GM12873 (cell line): ENCODE measurements around the gene PCBD2.

Experiments
- TF ChIP-seq, protein P1 (sequence below): IDR thresholded peaks from 2 replicates; pipeline ENCODE4 v1.5.1; 2012; ENCODE audit warnings: low read depth, mild to moderate bottlenecking, moderate library complexity, low read length, control low read depth; ENCODE audit not compliant: insufficient read depth; ENCODE audit errors: missing control alignments

Gene PCBD2

DNA sequence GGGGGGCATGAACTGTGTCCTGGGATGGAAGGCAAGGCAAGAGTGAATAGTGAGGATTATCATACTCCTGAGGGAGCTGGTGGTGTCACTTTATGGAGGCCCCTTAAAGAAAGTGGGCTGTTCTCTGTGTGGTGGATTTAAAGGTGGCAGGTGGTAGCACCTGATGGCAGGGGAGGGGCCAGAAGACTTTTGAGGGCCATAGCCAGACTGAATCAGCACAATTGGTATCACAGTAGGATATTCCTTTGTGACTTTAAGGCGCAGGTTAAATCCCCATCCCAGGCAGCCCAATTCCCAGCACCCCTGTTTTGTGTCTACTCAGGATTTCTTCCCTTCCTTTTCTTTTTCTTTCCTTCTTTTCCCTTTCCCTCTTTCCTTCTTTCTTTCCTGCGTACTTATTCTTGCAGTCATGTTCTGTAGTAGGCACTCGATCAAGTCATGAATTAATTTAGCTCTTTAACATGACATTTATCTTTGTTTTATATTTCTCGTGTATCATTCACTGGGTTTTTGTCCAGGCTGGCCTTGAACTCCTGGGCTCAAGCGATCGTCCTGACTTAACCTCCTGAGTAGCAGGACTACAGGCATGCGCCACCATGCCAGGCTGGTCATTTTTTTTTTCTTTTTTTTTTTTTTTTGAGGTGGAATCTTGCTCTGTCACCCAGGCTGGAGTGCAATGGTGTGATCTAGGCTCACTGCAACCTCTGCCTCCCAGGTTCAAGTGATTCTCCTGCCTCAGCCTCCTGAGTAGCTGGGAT, 11.0 kb upstream of the PCBD2 start:
- TF ChIP-seq, protein P1, sequence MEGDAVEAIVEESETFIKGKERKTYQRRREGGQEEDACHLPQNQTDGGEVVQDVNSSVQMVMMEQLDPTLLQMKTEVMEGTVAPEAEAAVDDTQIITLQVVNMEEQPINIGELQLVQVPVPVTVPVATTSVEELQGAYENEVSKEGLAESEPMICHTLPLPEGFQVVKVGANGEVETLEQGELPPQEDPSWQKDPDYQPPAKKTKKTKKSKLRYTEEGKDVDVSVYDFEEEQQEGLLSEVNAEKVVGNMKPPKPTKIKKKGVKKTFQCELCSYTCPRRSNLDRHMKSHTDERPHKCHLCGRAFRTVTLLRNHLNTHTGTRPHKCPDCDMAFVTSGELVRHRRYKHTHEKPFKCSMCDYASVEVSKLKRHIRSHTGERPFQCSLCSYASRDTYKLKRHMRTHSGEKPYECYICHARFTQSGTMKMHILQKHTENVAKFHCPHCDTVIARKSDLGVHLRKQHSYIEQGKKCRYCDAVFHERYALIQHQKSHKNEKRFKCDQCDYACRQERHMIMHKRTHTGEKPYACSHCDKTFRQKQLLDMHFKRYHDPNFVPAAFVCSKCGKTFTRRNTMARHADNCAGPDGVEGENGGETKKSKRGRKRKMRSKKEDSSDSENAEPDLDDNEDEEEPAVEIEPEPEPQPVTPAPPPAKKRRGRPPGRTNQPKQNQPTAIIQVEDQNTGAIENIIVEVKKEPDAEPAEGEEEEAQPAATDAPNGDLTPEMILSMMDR, result no peak

DNA sequence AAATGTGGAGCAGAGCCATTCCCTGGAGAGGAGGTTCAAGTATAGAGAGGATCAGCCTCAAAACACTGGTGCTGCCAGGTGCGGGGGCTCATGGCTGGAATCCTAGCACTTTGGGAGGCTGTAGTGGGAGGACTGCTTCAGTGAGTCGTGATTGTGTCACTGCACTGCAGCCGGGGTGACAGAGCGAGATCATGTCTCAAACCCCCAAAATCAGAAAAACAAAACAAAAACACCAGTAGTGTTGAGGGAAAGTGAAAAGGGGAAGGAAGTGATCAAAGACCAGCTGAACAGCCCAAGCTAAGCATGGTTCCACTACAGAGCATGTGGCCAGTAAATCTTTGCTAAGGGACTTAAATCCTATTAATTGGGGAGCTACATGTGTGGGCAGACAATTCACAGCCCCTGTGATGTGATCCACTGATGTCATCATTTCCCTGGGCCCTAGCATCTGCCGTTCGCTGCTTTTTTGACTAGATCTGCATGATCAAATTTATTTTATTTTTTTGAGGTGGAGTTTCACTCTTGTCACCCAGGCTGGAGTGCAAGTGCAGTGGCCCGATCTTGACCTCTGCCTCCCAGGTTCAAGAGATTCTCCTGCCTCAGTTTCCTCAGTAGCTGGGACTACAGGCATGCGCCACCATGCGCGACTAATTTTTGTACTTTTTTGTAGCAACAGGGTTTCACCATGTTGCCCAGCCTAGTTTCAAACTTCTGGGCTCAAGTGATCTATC, 2.7 kb upstream of the PCBD2 start:
- TF ChIP-seq, protein P1, result no peak

GRCh38 chr5:134905246-134905996, 490 bp downstream of the PCBD2 start:
- TF ChIP-seq, protein P1, result peak; percentile 68

DNA sequence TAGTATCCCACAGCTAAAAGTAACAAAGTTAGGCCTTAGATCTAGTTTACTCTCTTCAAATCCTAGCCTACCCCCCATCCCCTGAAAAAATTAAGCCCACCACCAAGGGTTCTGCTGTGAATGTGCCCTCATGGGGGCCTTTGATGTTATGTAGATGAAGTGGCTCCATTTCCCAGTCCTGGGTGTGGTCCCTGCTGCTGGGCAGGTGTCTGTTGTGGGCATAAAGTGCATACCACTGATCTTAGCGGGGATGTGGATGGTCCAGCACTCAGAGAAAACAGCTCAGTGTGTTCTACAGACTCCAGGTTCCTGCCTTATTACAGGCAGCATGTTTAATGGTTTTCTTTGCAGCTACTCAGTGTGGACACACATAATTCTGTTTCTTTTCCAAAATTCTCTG, 1.9 kb downstream of the PCBD2 start:
- TF ChIP-seq, protein P1, result no peak

DNA sequence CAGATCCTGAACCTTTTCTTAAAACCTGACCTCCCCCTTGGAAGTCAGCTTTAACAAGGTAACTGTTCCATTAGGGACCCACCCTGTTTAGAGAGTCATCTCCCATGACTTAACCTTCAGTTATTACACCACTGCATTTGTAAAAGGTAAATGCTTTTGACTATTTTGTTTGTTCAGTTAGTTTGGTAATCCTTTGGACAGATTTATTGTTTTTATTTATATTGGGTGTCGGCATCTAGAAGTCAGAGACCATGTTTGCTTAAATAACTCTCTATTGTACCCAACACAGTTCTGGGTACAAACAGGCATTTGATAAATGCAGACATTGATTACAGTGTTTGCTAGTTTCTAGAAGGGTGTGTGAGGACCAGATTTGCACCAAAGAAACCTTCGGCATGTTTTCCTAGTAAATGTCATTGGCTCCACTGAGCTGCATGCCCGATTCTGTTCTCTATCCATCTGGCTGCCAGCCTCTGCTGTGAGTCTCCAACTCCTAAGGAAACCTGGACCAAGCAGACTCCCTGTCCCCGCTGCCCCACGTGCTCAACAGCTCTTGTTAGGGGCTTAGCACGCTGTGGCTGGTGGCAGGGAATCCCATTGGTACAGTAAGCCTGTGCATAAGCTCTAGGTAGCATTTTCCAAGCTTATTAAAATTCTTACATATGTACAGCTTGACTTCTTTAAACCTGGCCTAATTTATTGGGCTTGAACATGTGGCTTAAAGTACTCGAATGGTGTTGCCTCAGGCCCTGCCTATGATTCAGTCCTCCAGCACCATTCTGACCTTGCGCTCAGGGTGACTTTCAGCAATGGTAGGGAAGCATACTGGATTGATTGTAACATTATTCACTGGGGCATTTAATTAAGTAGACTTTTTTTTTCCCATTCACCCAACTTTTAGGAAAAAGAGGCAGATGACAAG, 6.6 kb downstream of the PCBD2 start:
- TF ChIP-seq, protein P1, result no peak

DNA sequence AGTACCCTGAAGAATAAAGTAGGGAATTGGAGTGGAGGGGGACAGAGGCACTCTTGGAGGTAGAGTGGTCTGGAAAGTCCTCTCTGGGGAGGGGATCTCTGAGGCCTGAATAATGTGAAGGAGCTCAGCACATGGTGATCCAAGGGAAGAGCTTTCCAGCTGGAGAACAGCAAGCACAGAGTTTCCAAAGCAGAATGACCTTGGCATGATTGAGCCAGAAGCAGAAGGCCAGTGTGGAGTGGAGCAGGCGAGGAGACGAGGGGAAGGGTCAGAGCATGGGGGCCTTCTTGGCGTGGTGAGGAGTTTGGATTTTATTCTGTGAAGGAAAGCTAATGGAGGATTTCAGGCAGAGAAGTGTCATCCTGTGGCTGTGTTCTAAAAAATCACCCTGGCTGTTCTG, 8.3 kb downstream of the PCBD2 start:
- TF ChIP-seq, protein P1, result no peak
